ENCODE measurements around the gene ZFYVE9. TPM values are rescaled to one million over a fixed set of nuclear protein-coding genes. Genes with fewer than 3 reads are reported as not detected.

ZFYVE9 gene
- total RNA-seq, 1 donor from 2014 or later: 11.1 TPM

- ATAC-seq: no peak
- DNase-seq (ENCODE audit: low spot score): no peak
Observed at GRCh38 chr1:52238474-52238873, 96.6 kb downstream of the ZFYVE9 start.

GRCh38 chr1:52238887-52239707, 97.2 kb downstream of the ZFYVE9 start:
- no peak for ATAC-seq
- DNase-seq (ENCODE audit: low spot score): no peak

- DNase-seq (ENCODE audit: low spot score) (no peak), ATAC-seq (no peak)
Observed at GRCh38 chr1:52239708-52240001, 97.8 kb downstream of the ZFYVE9 start.

- ATAC-seq (no peak), DNase-seq (ENCODE audit: low spot score) (no peak)
Observed at GRCh38 chr1:52240592-52241210, 98.8 kb downstream of the ZFYVE9 start.

- ATAC-seq: no peak
- no peak for DNase-seq (ENCODE audit: low spot score)
Observed at GRCh38 chr1:52243221-52243987, 101.5 kb downstream of the ZFYVE9 start.

- DNase-seq (ENCODE audit: low spot score): no peak
- ATAC-seq: no peak
Observed at GRCh38 chr1:52249831-52250230, 107.9 kb downstream of the ZFYVE9 start.

GRCh38 chr1:52253421-52253820, 111.5 kb downstream of the ZFYVE9 start:
- no peak for DNase-seq (ENCODE audit: low spot score)
- no peak for ATAC-seq

- DNase-seq (ENCODE audit: low spot score) (no peak), ATAC-seq (no peak)
Observed at GRCh38 chr1:52259886-52260285, 118.0 kb downstream of the ZFYVE9 start.

- DNase-seq (ENCODE audit: low spot score) (no peak), ATAC-seq (peak; percentile 23)
Observed at GRCh38 chr1:52263153-52263910, 121.4 kb downstream of the ZFYVE9 start.

GRCh38 chr1:52264530-52265115, 122.7 kb downstream of the ZFYVE9 start:
- DNase-seq (ENCODE audit: low spot score): no peak
- no peak for ATAC-seq

GRCh38 chr1:52266507-52266906, 124.6 kb downstream of the ZFYVE9 start:
- DNase-seq (ENCODE audit: low spot score) (no peak), ATAC-seq (peak; percentile 75)

GRCh38 chr1:52268372-52268771, 126.5 kb downstream of the ZFYVE9 start:
- no peak for DNase-seq (ENCODE audit: low spot score)
- ATAC-seq: peak; percentile 69

GRCh38 chr1:52281518-52281917, 139.6 kb downstream of the ZFYVE9 start:
- DNase-seq (ENCODE audit: low spot score) (no peak), ATAC-seq (no peak)

- ATAC-seq (no peak), DNase-seq (ENCODE audit: low spot score) (no peak)
Observed at GRCh38 chr1:52288286-52288685, 146.4 kb downstream of the ZFYVE9 start.

GRCh38 chr1:52294580-52294979, 152.7 kb downstream of the ZFYVE9 start:
- no peak for DNase-seq (ENCODE audit: low spot score)
- ATAC-seq: no peak

GRCh38 chr1:52296345-52296744, 154.5 kb downstream of the ZFYVE9 start:
- ATAC-seq (peak; percentile 98), DNase-seq (ENCODE audit: low spot score) (no peak)

- no peak for DNase-seq (ENCODE audit: low spot score)
- no peak for ATAC-seq
Observed at GRCh38 chr1:52305417-52306226, 163.7 kb downstream of the ZFYVE9 start.

GRCh38 chr1:52306227-52307006, 164.5 kb downstream of the ZFYVE9 start:
- DNase-seq (ENCODE audit: low spot score): no peak
- ATAC-seq: no peak

- no peak for DNase-seq (ENCODE audit: low spot score)
- ATAC-seq: no peak
Observed at GRCh38 chr1:52321061-52321460, 179.2 kb downstream of the ZFYVE9 start.
